ENCODE measurements around the gene PCSK7.

GRCh38 chr11:117273550-117274289, 41.8 kb upstream of the PCSK7 start:
- no peak for TF ChIP-seq CTCF (IDR thresholded peaks at IDR 0.05; ENCODE audit: low read length)
- TF ChIP-seq EZH2 (optimal IDR thresholded peaks at IDR 0.05; ENCODE audit: low read depth, low read length), result no peak
- TF ChIP-seq EZH2phosphoT487 (IDR thresholded peaks at IDR 0.05; ENCODE audit: low read length), result no peak
